ENCODE data around the gene CCDC175.

GRCh38 chr14:59510966-59511365, 65.6 kb downstream of the CCDC175 start:
- no peak for TF ChIP-seq CREB5 (CRISPR knock-in tag; IDR thresholded peaks at IDR 0.05; ENCODE audit: low read depth)
- no peak for TF ChIP-seq CSRNP3 (CRISPR knock-in tag; IDR thresholded peaks at IDR 0.05)
- TF ChIP-seq, protein P1, sequence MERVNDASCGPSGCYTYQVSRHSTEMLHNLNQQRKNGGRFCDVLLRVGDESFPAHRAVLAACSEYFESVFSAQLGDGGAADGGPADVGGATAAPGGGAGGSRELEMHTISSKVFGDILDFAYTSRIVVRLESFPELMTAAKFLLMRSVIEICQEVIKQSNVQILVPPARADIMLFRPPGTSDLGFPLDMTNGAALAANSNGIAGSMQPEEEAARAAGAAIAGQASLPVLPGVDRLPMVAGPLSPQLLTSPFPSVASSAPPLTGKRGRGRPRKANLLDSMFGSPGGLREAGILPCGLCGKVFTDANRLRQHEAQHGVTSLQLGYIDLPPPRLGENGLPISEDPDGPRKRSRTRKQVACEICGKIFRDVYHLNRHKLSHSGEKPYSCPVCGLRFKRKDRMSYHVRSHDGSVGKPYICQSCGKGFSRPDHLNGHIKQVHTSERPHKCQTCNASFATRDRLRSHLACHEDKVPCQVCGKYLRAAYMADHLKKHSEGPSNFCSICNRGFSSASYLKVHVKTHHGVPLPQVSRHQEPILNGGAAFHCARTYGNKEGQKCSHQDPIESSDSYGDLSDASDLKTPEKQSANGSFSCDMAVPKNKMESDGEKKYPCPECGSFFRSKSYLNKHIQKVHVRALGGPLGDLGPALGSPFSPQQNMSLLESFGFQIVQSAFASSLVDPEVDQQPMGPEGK (CRISPR knock-in tag; IDR thresholded peaks at IDR 0.05; ENCODE audit: borderline replicate concordance): no peak
- TF ChIP-seq RARB (CRISPR knock-in tag; IDR thresholded peaks at IDR 0.05): no peak
- TF ChIP-seq PPARA (CRISPR knock-in tag; IDR thresholded peaks at IDR 0.05; ENCODE audit: borderline replicate concordance): no peak
- TF ChIP-seq ESRRG (CRISPR knock-in tag; IDR thresholded peaks at IDR 0.05): no peak
- TF ChIP-seq GLIS3 (CRISPR knock-in tag; IDR thresholded peaks at IDR 0.05): no peak
- TF ChIP-seq ARNTL (CRISPR knock-in tag; IDR thresholded peaks at IDR 0.05; ENCODE audit: borderline replicate concordance, low read depth): no peak
- no peak for TF ChIP-seq OSR1 (CRISPR knock-in tag; IDR thresholded peaks at IDR 0.05)
- TF ChIP-seq, protein P2, sequence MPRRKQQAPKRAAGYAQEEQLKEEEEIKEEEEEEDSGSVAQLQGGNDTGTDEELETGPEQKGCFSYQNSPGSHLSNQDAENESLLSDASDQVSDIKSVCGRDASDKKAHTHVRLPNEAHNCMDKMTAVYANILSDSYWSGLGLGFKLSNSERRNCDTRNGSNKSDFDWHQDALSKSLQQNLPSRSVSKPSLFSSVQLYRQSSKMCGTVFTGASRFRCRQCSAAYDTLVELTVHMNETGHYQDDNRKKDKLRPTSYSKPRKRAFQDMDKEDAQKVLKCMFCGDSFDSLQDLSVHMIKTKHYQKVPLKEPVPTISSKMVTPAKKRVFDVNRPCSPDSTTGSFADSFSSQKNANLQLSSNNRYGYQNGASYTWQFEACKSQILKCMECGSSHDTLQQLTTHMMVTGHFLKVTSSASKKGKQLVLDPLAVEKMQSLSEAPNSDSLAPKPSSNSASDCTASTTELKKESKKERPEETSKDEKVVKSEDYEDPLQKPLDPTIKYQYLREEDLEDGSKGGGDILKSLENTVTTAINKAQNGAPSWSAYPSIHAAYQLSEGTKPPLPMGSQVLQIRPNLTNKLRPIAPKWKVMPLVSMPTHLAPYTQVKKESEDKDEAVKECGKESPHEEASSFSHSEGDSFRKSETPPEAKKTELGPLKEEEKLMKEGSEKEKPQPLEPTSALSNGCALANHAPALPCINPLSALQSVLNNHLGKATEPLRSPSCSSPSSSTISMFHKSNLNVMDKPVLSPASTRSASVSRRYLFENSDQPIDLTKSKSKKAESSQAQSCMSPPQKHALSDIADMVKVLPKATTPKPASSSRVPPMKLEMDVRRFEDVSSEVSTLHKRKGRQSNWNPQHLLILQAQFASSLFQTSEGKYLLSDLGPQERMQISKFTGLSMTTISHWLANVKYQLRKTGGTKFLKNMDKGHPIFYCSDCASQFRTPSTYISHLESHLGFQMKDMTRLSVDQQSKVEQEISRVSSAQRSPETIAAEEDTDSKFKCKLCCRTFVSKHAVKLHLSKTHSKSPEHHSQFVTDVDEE (CRISPR knock-in tag; IDR thresholded peaks at IDR 0.05): no peak
